ENCODE data around the gene NBAS.

The NBAS gene

GRCh38 chr2:15152382-15152781 is 408.8 kb downstream of the NBAS start:
- in situ Hi-C loops (cut with MboI; ENCODE audit: low sequenced_read_pairs), result no loop called here

- in situ Hi-C loops (cut with MboI; ENCODE audit: low sequenced_read_pairs), result no loop called here
These were observed 412.1 kb downstream of the NBAS start for GRCh38 chr2:15149063-15149462.

GRCh38 chr2:15147591-15147990 is 413.5 kb downstream of the NBAS start:
- in situ Hi-C loops (cut with MboI; ENCODE audit: low sequenced_read_pairs), result no loop called here

GRCh38 chr2:15146960-15147359 is 414.2 kb downstream of the NBAS start:
- in situ Hi-C loops (cut with MboI; ENCODE audit: low sequenced_read_pairs), result no loop called here

- in situ Hi-C loops (cut with MboI; ENCODE audit: low sequenced_read_pairs), result no loop called here
These were observed 415.2 kb downstream of the NBAS start for GRCh38 chr2:15145919-15146318.

- in situ Hi-C loops (cut with MboI; ENCODE audit: low sequenced_read_pairs), result no loop called here
These were observed 415.9 kb downstream of the NBAS start for GRCh38 chr2:15145046-15145817.

- in situ Hi-C loops (cut with MboI; ENCODE audit: low sequenced_read_pairs), result no loop called here
These were observed 419.0 kb downstream of the NBAS start for GRCh38 chr2:15142069-15142689.

- in situ Hi-C loops (cut with MboI; ENCODE audit: low sequenced_read_pairs), result no loop called here
These were observed 419.9 kb downstream of the NBAS start for GRCh38 chr2:15141211-15141610.

GRCh38 chr2:15136639-15137038 is 424.5 kb downstream of the NBAS start:
- in situ Hi-C loops (cut with MboI; ENCODE audit: low sequenced_read_pairs), result no loop called here

- in situ Hi-C loops (cut with MboI; ENCODE audit: low sequenced_read_pairs), result no loop called here
These were observed 426.2 kb downstream of the NBAS start for GRCh38 chr2:15134957-15135356.

- in situ Hi-C loops (cut with MboI; ENCODE audit: low sequenced_read_pairs), result no loop called here
These were observed 427.7 kb downstream of the NBAS start for GRCh38 chr2:15133461-15133860.

- in situ Hi-C loops (cut with MboI; ENCODE audit: low sequenced_read_pairs), result no loop called here
These were observed 432.3 kb downstream of the NBAS start for GRCh38 chr2:15128846-15129245.

GRCh38 chr2:15127876-15128275 is 433.3 kb downstream of the NBAS start:
- in situ Hi-C loops (cut with MboI; ENCODE audit: low sequenced_read_pairs), result no loop called here

- in situ Hi-C loops (cut with MboI; ENCODE audit: low sequenced_read_pairs), result no loop called here
These were observed 433.8 kb downstream of the NBAS start for GRCh38 chr2:15127301-15127700.

GRCh38 chr2:15126373-15126772 is 434.8 kb downstream of the NBAS start:
- in situ Hi-C loops (cut with MboI; ENCODE audit: low sequenced_read_pairs), result no loop called here

GRCh38 chr2:15122915-15123314 is 438.2 kb downstream of the NBAS start:
- in situ Hi-C loops (cut with MboI; ENCODE audit: low sequenced_read_pairs), result no loop called here

- in situ Hi-C loops (cut with MboI; ENCODE audit: low sequenced_read_pairs), result no loop called here
These were observed 440.5 kb downstream of the NBAS start for GRCh38 chr2:15120631-15121030.

GRCh38 chr2:15119722-15120175 is 441.4 kb downstream of the NBAS start:
- in situ Hi-C loops (cut with MboI; ENCODE audit: low sequenced_read_pairs), result no loop called here

GRCh38 chr2:15117409-15118050 is 443.6 kb downstream of the NBAS start:
- in situ Hi-C loops (cut with MboI; ENCODE audit: low sequenced_read_pairs), result no loop called here

Measured in HL-60/S4 (cell line).